NCI-H2171 treated with DMSO at 0.1 percent for 48 hours (cell line): ENCODE measurements around the gene SAA4.
"Not testable (repeated sequence)": the region's sequence is repeated elsewhere in the genome, so short reads cannot be mapped to it uniquely, and the experiment has no call there.

Source experiments
- DNase-seq: peaks from one replicate; lab custom pipeline; 2025; lab: John Stamatoyannopoulos, UW

The SAA4 gene

DNA sequence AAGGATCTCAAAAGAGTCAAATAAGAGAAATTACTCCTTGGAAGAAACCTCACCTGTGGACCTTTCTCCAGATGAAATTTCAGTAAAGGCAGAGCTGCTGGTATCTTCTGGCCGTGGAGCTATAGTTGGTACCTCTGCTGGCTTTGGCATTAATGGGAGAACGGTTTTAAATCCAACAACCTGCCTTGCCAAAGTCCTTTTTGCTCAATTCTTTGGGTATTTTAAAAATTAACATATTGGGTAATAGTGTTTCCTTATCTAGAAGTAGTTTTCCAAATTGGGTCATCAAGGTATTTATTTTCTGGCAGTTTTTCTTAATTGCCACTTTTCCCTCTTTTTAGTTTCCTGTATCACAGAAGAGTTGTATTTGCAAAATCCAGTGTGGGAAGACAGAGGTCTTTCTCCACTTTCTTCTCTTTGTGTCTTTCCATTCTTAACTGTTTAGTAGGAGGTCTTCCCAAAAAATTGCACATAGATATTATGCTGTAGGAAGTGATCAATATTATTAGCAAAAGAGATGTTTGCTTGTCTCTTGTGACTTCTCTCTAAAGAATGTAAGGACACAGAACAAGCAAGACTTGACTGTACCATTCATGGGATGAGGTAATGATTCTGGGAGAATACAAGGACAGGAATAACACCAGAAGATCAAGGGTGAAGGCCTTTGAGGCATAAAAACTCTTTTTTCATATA, at the start of gene SAA4:
SAA4 (minus strand) TSS at position 139 of the 693 bp plus-strand sequence. CDS start 876 bp downstream, outside the sequence.
- DNase-seq, result no peak

GRCh38 chr11:18285841-18286240, 49.2 kb upstream of the SAA4 start:
- no peak for DNase-seq

DNA sequence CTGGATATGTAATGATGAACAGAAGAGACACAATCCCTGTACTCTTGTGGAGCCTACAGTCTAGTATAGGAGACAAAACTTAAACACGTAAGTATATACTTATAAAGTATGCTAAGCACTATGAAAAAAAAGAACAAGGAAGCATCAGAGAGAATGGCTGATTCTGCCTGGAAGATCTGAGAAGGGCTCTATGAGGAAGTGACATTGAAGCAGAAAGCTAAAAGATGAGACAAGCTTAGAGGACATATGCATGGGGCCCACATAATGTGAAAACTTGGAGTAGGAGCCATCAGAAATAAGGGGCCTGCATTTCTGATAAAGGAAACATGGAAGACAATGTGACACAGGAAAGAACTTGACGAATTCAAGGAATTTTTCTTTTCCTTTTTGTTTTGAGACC, 46.0 kb upstream of the SAA4 start:
- no peak for DNase-seq

- no peak for DNase-seq
Measured at GRCh38 chr11:18280438-18281045, 43.9 kb upstream of the SAA4 start.

- no peak for DNase-seq
Measured at GRCh38 chr11:18277565-18278271, 41.1 kb upstream of the SAA4 start.

DNA sequence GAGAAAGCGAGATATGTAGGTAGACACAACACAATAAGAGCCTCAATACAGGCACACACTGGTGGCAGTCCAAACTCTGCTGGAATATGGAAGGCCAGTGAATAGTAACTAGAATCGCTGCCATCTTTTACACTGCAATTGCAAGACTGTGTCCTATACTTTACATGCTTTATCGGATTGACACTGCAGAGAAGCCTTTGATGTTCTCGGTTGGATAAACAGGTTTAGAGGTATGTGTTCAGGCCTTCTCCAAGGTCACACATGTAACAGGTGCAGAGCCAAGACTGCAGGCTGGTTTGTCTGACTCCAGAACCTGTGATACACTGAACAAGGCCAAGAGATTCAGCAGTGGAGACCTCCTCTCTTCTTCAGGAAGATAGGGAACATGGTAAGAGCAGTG, 34.6 kb upstream of the SAA4 start:
- DNase-seq, result no peak

GRCh38 chr11:18270102-18270501, 33.5 kb upstream of the SAA4 start:
- no peak for DNase-seq

DNA sequence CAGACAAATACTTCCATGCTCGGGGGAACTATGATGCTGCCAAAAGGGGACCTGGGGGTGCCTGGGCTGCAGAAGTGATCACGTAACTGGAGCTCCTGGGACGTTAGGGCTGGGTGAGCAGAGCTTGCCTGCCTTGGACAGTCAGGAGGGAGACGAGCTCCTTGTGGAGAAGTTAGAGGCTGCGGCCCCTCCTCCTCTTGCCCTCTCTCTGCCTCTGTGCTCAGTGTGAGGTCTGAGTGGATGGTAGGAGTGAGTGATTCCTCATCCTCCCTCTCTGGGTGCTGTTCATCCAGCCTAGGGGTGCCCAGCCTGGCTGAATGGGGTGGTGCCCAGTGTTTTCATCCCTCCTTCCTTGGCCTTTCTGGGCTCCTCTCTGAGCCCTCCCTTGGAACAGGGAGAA, 32.6 kb upstream of the SAA4 start:
- not testable (repeated sequence) for DNase-seq

- DNase-seq, result not testable (repeated sequence)
Measured at GRCh38 chr11:18267335-18268133, 30.9 kb upstream of the SAA4 start.

DNA sequence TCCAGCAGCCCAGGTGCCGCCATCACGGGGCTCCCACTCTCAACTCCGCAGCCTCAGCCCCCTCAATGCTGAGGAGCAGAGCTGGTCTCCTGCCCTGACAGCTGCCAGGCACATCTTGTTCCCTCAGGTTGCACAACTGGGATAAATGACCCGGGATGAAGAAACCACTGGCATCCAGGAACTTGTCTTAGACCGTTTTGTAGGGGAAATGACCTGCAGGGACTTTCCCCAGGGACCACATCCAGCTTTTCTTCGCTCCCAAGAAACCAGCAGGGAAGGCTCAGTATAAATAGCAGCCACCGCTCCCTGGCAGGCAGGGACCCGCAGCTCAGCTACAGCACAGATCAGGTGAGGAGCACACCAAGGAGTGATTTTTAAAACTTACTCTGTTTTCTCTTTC, 29.3 kb upstream of the SAA4 start, which contains the start of gene SAA1:
SAA1 (plus strand) TSS at position 316 of the 400 bp plus-strand sequence. CDS start 624 bp downstream, outside the sequence.
- DNase-seq, result no peak

- DNase-seq, result no peak
Measured at GRCh38 chr11:18264677-18265555, 28.3 kb upstream of the SAA4 start.

GRCh38 chr11:18264035-18264434, 27.4 kb upstream of the SAA4 start:
- DNase-seq, result no peak

DNA sequence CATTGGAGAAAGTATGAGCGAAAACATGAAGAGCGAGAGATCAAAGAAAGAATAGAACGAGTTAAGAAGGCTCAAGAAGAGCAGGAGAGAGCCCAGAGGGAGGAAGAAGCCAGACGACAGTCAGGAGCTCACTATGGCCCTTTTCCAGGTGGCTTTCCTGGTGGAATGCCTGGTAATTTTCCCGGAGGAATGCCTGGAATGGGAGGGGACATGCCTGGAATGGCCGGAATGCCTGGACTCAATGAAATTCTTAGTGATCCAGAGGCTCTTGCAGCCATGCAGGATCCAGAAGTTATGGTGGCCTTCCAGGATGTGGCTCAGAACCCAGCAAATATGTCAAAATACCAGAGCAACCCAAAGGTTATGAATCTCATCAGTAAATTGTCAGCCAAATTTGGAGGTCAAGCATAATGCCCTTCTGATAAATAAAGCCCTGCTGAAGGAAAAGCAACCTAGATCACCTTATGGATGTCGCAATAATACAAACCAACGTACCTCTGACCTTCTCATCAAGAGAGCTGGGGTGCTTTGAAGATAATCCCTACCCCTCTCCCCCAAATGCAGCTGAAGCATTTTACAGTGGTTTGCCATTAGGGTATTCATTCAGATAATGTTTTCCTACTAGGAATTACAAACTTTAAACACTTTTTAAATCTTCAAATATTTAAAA, 26.2 kb upstream of the SAA4 start:
- DNase-seq, result not testable (repeated sequence)

DNA sequence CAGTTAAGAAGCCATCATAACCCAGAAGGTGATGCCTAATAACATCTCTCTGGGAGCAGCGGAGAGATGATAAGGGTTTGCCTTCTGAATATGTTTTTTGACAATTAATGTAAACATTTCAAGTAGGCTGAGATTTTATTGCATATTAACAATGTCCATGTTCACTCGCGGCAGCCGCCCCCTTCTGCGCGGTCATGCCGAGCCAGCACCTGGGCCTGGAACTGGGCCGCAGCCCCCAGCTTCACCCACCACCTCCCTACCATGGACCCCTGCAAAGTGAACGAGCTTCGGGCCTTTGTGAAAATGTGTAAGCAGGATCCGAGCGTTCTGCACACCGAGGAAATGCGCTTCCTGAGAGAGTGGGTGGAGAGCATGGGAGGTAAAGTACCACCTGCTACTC, 25.1 kb upstream of the SAA4 start:
- DNase-seq, result no peak

GRCh38 chr11:18259259-18259658, 22.7 kb upstream of the SAA4 start:
- DNase-seq, result no peak

- DNase-seq, result no peak
Measured at GRCh38 chr11:18254781-18255361, 18.3 kb upstream of the SAA4 start.

- no peak for DNase-seq
Measured at GRCh38 chr11:18253778-18254338, 17.3 kb upstream of the SAA4 start.

- no peak for DNase-seq
Measured at GRCh38 chr11:18253233-18253632, 16.6 kb upstream of the SAA4 start.

DNA sequence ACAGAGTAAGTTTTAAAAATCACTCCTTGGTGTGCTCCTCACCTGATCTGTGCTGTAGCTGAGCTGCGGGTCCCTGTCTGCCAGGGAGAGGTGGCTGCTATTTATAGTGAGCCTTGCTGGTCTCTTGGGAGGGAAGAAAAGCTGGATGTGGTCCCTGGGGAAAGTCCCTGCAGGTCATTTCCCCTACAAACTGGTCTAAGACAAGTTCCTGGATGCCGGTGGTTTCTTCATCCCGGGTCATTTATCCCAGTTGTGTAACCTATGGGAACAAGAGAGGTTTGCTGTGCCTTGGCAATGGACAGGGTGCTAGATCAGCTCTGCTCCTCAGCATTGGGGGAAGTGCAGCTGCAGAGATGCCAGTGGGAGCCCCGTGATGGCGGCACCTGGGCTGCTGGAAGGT, 12.0 kb upstream of the SAA4 start, which contains the start of gene SAA2:
SAA2 (minus strand) TSS at position 108 of the 400 bp plus-strand sequence. CDS start 657 bp downstream, outside the sequence.
- DNase-seq, result no peak

DNA sequence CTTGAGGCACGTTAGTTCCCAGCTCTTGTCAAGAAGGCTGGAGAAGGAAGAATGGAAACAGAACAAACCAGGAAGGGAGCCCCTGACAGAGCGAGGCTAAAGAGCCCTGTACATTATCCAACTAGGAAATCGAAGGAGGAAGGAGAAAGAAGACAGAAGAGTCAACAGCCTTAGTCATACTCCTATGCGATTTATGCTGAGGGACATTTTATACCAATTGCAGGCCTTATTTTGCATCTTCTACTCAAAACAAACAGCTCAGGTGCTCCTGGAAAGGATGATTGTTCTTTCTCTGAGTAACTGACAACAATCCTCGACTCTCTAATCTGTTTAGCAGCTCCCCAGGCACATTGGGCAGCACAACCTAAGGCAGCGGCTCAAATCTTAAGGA, 10.6 kb upstream of the SAA4 start:
- DNase-seq, result not testable (repeated sequence)
